HG02943 (cell line): ENCODE results near the gene OR52I2.
A peak's percentile ranks its signal among the peaks of the same experiment; 100 is the strongest.

ENCODE experiments used
- ATAC-seq: cut with Tn5 transposase; IDR thresholded peaks from one replicate; pipeline ENCODE4 v1.9.1; 2021; ENCODE audit warnings: mild to moderate bottlenecking, low read depth, moderate library complexity; ENCODE audit not compliant: unreplicated experiment

OR52I2 gene

DNA sequence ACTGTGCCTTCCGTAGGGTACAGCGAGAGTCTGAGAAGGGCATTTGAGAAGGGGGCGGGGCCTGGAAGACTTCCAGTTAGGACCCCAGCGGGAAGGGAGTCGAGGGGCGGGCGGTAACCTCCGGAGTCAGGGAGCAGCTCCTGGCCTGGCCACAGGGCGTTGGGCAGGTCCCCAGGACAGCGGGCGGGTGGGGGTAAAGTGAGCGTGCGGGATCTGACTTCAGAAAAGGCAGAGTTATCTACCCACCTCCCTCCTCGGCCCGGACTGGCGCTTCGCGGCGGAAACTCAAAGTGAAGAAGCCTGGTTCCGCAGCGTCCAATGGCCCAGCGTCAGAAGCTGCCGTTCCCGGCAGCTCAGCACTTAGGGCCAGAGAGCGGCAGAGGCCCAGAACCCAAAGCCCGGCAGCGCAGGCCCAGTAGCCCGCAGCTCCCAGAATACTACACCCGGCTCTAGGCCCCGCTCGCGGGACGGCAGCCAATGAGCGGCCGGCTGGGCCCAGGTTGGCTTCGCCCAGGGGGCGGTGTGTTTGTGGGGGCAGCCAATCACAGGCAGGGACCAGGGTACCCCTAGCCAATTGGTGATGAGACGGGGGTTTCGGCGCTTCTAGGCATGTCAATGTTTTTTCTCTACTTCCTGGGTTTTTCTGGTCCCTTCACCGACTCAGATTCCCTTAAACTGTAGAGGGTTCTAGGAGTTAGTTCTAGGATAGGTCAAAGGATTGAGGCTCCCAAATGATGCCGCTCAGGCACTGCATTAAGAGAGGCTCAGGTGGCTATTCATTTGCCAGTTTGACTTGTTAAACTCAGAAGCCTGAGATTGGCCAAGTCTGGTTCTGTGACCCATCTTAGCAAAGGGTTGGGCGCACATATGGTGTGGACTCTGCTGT lies 26.5 kb downstream of the OR52I2 start, which contains the start of gene TRIM68:
TRIM68 (minus strand) TSS at position 451 of the 886 bp plus-strand sequence. CDS start 2,727 bp downstream, outside the sequence.
- ATAC-seq = peak; percentile 100

DNA sequence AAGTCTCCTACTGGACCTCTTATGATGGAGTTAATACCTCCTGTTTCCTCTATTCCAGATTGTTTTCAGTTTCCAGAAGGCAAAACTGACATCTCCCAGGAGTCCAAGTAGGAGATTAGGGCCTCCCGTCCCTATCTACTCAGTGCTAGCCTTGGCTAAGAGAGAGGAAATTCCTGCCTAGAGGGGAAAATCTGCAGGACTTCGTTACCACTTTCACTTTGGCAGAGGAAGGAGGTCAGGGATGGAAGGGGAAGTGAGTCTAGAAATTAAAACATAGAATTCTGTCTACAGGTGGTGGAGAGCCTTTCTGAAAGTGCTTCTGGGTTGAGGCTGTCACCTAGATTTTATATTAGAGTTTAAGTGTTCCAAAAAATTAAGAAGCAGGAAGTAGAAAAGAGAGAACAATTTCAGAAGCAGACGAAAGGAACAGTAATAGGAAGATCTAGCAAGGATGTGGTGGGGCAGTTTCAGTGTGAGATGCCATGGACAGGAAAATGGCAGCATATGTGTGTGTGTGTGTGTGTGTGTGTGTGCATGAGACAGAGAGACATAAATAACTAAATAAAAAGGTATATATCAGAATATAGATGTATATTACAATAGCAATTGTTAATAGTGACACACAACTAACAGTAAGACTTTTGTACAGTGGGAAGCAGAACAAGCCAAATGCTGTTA lies 28.9 kb downstream of the OR52I2 start:
- no peak for ATAC-seq

DNA sequence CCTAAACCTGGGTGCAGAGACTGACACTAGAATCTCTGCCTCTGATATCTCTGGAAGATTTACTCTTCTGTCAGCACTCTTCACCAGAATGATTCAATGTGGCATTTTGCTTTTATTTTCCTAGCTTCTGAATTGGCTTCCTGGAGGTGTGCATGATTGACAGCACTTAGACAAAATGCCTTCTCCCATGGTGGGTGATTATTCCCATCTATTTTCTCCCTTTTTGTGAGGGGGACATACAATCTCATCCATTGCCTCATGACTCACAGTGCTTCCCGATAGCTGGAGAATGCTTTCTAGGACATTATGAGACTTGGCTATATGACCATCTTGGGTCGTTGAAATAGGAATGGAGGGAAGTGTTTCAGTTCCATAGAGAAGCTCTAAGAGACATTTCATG lies 30.4 kb downstream of the OR52I2 start:
- ATAC-seq = no peak

DNA sequence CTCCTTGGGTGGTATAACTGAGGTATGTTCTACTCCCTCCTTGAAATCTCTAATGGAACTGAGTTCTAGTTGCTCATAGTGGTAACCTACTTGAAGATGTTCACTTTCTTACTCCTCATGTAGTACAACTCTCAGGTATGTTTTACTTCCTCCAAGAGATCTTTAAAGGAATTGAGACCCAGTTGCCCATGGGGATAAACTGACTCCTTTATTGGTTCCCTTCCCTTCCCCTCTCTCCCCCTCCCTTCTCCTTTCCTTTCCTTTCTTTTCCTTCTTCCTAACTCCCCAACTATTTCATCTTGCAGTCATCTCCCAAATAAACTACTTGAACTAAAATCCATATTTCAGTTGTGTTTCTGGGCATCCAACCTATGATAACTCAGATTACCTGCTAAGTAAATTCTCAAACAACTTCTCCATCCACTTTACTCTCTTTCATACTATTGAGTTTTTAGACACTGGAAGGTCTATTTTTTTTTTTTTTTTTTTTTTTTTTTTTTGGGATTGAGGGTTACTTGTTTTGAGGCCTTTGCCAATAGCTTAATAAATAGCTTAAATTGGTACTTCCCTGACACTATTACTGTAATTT lies 34.4 kb downstream of the OR52I2 start:
- no peak for ATAC-seq

DNA sequence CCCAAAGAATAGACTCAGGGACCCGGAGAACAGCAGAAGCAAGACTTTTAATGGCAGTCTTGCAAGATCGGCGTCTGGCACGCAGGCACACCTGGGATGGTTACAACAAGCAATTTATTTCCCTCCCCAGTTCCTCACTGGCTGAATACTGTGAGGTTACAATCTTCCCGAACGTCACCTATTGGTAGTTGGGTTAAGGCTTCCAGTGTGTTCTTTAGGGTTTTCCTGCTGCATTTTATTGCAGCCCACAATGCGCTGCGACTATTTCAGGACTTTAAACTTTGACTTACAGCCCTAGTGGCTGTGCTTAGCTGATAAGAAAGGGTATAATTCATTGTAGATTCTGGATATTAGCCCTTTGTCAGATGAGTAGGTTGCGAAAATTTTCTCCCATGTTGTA lies 38.0 kb downstream of the OR52I2 start:
- no peak for ATAC-seq

DNA sequence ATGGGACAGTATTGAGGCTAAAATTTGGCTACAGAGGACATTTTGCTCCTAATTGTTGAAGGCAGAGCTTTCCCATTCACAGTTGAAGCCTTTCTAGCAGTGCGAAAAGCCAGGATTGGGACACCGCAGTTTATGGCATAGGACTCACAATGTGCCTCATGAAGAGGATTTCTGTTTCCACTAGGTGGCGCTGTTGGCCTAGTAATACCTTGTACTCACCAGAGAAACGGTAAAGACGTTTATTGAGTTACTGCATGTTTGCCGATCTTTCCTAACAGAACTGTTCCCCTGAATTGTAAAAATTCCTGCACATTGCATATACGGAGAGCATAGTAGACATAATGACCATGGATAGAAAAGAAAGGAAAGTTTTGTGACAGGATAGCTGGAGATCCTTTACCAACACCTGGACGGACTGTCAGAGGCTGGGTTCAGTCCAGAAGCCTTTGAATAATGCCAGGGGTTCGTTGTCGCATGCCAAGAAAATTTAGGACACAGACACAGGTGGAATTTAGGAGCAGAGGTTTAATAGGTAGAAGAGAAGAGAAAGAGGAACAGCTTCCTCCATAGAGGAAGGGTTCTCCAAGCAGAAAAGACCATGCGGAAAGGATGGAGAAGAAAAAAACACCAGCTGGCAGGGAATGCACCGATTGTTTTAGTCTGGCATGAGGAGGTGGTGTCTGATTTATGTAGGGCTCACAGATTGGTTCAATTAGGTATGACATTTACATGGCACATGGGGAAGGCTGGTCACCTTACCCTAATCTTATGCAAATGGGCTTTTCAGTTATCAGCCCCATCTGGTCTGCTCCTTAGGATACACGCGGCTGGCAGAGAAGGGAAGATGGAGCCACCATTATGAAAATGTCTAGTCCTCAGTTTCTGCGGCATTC lies 44.9 kb downstream of the OR52I2 start:
- no peak for ATAC-seq

DNA sequence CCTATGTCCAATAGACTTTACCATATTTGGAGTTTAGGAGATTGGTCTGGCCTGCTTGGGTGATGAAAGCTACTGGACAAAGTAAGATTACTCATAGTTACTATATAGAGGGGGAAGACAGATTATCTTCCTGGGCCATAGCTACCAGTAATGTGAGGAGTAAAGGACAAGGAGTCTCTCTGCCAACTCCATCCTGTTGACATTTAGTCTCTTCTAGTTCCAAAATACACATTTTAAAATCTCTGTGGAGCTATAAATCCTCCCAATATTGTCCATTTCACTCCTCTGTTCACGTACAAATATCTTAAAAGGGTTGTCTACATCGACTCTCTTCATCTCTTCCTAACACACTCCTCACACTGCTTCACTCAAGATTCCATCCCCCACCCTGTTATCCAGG lies 54.6 kb downstream of the OR52I2 start:
- no peak for ATAC-seq

DNA sequence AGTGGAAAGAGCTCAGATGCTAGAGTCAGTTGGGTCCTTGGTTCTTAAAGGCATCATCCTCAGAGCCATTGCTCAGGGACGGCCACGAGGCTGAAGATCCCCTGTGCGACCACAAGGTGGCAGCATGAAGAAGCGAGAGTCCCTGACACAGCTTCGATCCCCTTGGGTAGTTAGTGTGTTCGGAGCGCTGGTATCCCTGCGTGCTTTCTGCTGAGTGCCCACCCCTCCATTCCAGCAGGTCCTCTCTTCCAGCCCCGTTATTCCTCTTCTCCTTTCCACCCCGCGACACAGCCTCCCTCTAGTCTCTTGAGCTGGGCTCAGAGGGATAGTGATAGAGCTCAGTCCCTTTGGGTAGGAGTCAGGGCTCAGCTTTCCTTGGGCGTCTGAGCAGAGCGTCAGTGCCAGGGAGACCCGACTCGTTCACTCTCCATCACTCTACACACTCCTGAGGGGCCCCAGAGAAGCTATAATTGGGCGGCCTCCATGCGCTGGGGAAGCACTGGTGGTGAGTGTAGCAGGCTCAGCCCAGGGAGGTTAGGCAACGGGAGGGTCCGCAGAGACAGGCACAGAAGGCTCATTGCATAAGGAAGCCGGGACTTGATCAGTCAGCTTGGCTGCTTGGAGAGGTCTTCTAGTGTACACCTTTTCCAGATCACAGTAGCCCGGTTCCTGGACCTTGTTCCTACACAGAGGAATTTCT lies 55.6 kb downstream of the OR52I2 start, which contains the start of gene OR51D1:
OR51D1 (plus strand) TSS at position 516 of the 700 bp plus-strand sequence. CDS start 2,314 bp downstream, outside the sequence.
- peak; percentile 92 for ATAC-seq

DNA sequence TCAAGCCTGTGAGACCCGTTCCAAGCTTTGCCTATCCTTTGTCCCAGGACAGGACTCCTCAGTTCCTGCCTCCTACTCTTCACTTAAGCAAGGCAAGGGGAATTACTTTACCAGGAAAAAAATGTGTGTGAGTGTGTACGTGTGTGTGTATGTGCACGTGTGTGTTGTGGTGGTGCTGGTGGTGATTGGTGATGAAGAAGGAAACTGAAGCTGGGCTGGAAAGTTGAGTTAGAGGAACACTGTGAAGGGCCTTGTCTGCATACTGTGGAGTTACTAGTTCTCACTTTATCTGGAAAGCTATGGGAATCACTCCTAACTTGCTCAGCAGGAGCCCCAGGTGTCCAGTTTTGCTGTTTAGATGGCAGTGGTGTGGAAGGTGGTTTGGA lies 56.1 kb downstream of the OR52I2 start:
- no peak for ATAC-seq

DNA sequence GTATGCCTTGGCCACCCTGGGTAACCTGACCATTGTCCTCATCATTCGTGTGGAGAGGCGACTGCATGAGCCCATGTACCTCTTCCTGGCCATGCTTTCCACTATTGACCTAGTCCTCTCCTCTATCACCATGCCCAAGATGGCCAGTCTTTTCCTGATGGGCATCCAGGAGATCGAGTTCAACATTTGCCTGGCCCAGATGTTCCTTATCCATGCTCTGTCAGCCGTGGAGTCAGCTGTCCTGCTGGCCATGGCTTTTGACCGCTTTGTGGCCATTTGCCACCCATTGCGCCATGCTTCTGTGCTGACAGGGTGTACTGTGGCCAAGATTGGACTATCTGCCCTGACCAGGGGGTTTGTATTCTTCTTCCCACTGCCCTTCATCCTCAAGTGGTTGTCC lies 58.4 kb downstream of the OR52I2 start:
- ATAC-seq = no peak

DNA sequence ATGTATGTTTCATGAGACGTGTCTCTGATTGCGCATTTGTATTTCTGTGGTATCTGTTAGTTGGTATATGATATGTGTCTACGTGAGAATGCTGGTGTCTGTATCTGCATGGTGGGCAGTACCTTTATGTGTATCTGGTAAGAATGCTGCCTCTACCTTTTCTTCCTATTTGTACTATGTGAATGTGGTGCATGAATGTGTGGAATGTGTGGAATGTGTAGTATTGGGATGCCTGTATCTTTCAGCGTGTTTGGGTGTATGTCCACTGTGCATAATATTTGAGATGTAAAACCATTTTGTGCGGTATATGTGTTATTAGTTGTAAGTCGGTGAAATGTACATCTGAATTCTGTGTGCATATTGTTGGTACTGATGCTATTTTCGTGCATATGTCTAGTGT lies 60.0 kb downstream of the OR52I2 start:
- ATAC-seq = no peak

DNA sequence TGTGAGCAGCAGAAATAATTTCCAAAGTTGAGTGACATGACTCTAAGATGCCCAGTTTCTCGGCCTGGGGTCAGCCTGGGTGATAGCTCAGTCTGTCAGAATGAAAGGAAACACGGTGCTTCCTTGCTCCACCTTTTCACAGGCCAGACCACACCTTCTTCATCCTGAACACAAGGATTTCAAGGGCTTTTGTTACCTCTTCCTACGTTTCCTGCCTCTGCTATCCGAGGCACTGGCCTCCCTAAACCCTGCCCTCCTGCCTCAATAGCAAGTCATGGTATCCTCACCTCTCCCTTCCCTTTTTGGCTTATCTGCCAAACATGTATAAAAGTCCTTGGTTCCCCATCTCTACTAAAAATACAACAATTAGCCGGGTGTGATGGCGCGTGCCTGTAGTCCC lies 60.5 kb downstream of the OR52I2 start:
- ATAC-seq = no peak
